SK-N-SH (cell line): ENCODE results near the gene HPCAL4. TPM values are rescaled to one million over a fixed set of nuclear protein-coding genes. Genes with fewer than 3 reads are reported as not detected.

Source experiments
- CTCF ChIA-PET: fragments of 300-600, 350-600 bp; formaldehyde crosslinking; extraction: SDS; loops from one replicate; lab custom pipeline; 2021; lab: Yijun Ruan, JAX
- POLR2A ChIA-PET: fragments of 350-600 bp; sonication (Branson Sonifier 250); formaldehyde crosslinking; extraction: SDS; loops from one replicate; lab custom pipeline; 2020; ENCODE audit warnings: antibody characterized with exemption, inconsistent platforms; lab: Yijun Ruan, JAX
- DNase-seq: peaks from one replicate; pipeline ENCODE4 v3.0.0; 2012
- H2AFZ ChIP-seq: fragments of 200-600 bp; sonication (generic); 2 replicates; pipeline ENCODE4 v1.8.1; 2016; ENCODE audit warnings: antibody characterized with exemption, mild to moderate bottlenecking, low read depth
- H3F3A ChIP-seq: fragments of 200-600 bp; sonication (generic); replicated peaks from 2 replicates; pipeline ENCODE3; 2016; ENCODE audit warnings: antibody characterized with exemption, mild to moderate bottlenecking; ENCODE audit not compliant: insufficient read depth
- H3K27ac ChIP-seq, 2 experiments: fragments of 200-500 bp in 1 of 2; fragments of 200-600 bp in 1 of 2; sonication (Bioruptor generic) in 1 of 2; sonication (generic), shearing (Covaris generic) in 1 of 2; 2 replicates each; pipeline versions ENCODE4 v1.5.1 to v1.6.1; 2014 to 2016; ENCODE audit warnings: low read depth in 2 of 2, inconsistent platforms in 1 of 2, low read length in 1 of 2, mild to moderate bottlenecking in 1 of 2, mixed read lengths in 1 of 2
- H3K27me3 ChIP-seq: fragments of 200-600 bp; sonication (generic), shearing (Covaris generic); 2 replicates; pipeline ENCODE4 v1.6.1; 2016; ENCODE audit warnings: mixed run types; ENCODE audit not compliant: insufficient read depth
- H3K36me3 ChIP-seq, 2 experiments: fragments of 200-500 bp in 1 of 2; fragments of 200-600 bp in 1 of 2; sonication (Bioruptor generic) in 1 of 2; sonication (generic) in 1 of 2; replicated peaks in 1 of 2; 2 replicates each; pipeline versions ENCODE3 to v1.5.1; 2014 to 2016; ENCODE audit warnings: low read length in 1 of 2, mild to moderate bottlenecking in 1 of 2; ENCODE audit not compliant: insufficient read depth in 2 of 2, control insufficient read depth in 1 of 2
- H3K4me1 ChIP-seq, 2 experiments: fragments of 200-500 bp in 1 of 2; fragments of 200-600 bp in 1 of 2; sonication (Bioruptor generic) in 1 of 2; sonication (generic), shearing (Covaris generic) in 1 of 2; 2 replicates each; pipeline versions ENCODE4 v1.5.1 to v1.6.1; 2014 to 2016; ENCODE audit warnings: low read depth in 1 of 2, low read length in 1 of 2, mixed run types in 1 of 2; ENCODE audit not compliant: insufficient read depth in 2 of 2, control insufficient read depth in 1 of 2
- H3K4me2 ChIP-seq: fragments of 200-600 bp; sonication (generic), shearing (Covaris generic); 2 replicates; pipeline ENCODE4 v1.6.1; 2017; ENCODE audit warnings: mixed run types
- H3K4me3 ChIP-seq, 2 experiments: fragments of 200-500 bp in 1 of 2; fragments of 200-600 bp in 1 of 2; sonication (Bioruptor generic) in 1 of 2; sonication (generic), shearing (Covaris generic) in 1 of 2; 2 replicates each; pipeline versions ENCODE4 v1.5.1 to v1.8.1; 2014 to 2016; ENCODE audit warnings: low read depth in 2 of 2, inconsistent platforms in 1 of 2, low read length in 1 of 2, mild to moderate bottlenecking in 1 of 2, mixed read lengths in 1 of 2, moderate library complexity in 1 of 2
- H3K79me2 ChIP-seq: fragments of 200-600 bp; sonication (generic); 2 replicates; pipeline ENCODE4 v1.8.1; 2017; ENCODE audit warnings: mild to moderate bottlenecking; ENCODE audit not compliant: insufficient read depth
- H3K9ac ChIP-seq: fragments of 200-600 bp; sonication (generic); 2 replicates; pipeline ENCODE4 v1.6.1; 2017; ENCODE audit warnings: mixed run types
- H3K9me2 ChIP-seq: fragments of 200-600 bp; sonication (generic); 2 replicates; pipeline ENCODE4 v1.6.1; 2017; ENCODE audit warnings: mixed run types
- H3K9me3 ChIP-seq: fragments of 200-600 bp; sonication (generic); 2 replicates; pipeline ENCODE4 v1.6.1; 2017; ENCODE audit warnings: mixed run types, mild to moderate bottlenecking, moderate library complexity
- H4K20me1 ChIP-seq: fragments of 200-600 bp; sonication (generic); 2 replicates; pipeline ENCODE4 v1.6.1; 2017; ENCODE audit warnings: mild to moderate bottlenecking, mixed run types; ENCODE audit not compliant: insufficient read depth
- CHD2 ChIP-seq: fragments of 150-350 bp; IDR thresholded peaks from 2 replicates; pipeline ENCODE4 v1.6.1; 2018; ENCODE audit warnings: low read length; ENCODE audit not compliant: partially characterized antibody
- EP300 ChIP-seq, 2 experiments: IDR thresholded peaks; 2 replicates each; pipeline versions ENCODE4 v1.4.0 to v1.6.1; 2012; ENCODE audit warnings: borderline replicate concordance in 1 of 2, low read depth in 1 of 2, low read length in 1 of 2
- EZH2phosphoT487 ChIP-seq: fragments of 200-600 bp; sonication (generic); IDR thresholded peaks from 2 replicates; pipeline ENCODE4 v1.6.1; 2017; ENCODE audit warnings: low read depth, mixed run types, mild to moderate bottlenecking, antibody characterized with exemption, moderate library complexity, borderline replicate concordance
- NRF1 ChIP-seq: IDR thresholded peaks from 2 replicates; pipeline ENCODE4 v1.6.1; 2012; ENCODE audit warnings: low read depth, mild to moderate bottlenecking, low read length
- PBX3 ChIP-seq: IDR thresholded peaks from 2 replicates; pipeline ENCODE4; 2012
- TAF1 ChIP-seq: IDR thresholded peaks from 2 replicates; pipeline ENCODE4 v1.6.1; 2012; ENCODE audit warnings: low read depth, mild to moderate bottlenecking, low read length, moderate library complexity, borderline replicate concordance
- USF2 ChIP-seq: fragments of 150-350 bp; IDR thresholded peaks from 2 replicates; pipeline ENCODE4 v1.6.1; 2017; ENCODE audit warnings: antibody characterized with exemption, low read length, low read depth, borderline replicate concordance
- WGBS: methylation state at CpG from one replicate; pipeline ENCODE4 v1.1.6; 2017; ENCODE audit warnings: low lambda C conversion rate; 5-methylcytosine and 5-hydroxymethylcytosine counted together
- polyA plus RNA-seq, 3 experiments: library from polyadenylated mRNA; depleted of rRNA; stranded (reverse); fragments of >200 nt; gene quantifications; 2 replicates each; pipeline ENCODE4 v1.2.3, GENCODE V29; 2012
- TF ChIP-seq, protein P1 (sequence below): fragments of 200-600 bp; sonication (generic); IDR thresholded peaks from 2 replicates; pipeline ENCODE4 v1.6.1; 2017; ENCODE audit warnings: antibody characterized with exemption, mild to moderate bottlenecking, moderate library complexity
- TF ChIP-seq, protein P2 (sequence below): IDR thresholded peaks from 2 replicates; pipeline ENCODE4 v1.4.0; 2012; ENCODE audit warnings: low read depth, borderline replicate concordance

Gene HPCAL4
- polyA plus RNA-seq, 1 of the 3 experiments (the other 2 are of a cell fraction) = 0.15 TPM

DNA sequence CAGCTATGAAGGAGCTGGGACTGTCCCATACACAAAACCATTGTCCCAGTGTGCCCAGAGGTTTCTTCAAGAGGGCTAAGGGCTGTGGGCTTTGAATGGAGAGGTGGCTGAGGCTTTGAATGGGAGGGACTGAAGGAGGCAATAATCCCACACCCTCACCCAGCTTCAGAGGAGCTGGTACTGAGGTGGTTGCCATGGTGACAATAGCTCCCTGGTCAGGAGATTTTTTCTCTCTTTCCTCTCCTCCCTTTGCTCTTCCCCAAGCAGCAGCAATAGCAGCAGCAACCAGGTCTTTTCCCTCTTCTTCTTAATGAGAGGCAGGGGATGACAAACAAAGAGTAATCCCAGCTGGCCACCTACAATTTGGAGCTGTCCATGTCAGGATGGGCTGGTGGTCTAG, 1.6 kb downstream of the HPCAL4 start:
- no peak overlapping the region for H3K4me2 ChIP-seq
- 0 out of 4 replicates have a peak overlapping the region, but pooled peaks of 1 of the 2 experiments have one; percentile 22 for H3K27ac ChIP-seq
- peak; percentile 51 for DNase-seq
- H3F3A ChIP-seq = no peaks in the 10 kb centered on the region
- H3K9ac ChIP-seq = no peak overlapping the region
- no peak overlapping the region for H2AFZ ChIP-seq
- no peaks in the 10 kb centered on the region for H3K79me2 ChIP-seq
- TF ChIP-seq CHD2 = no peak
- no peaks in the 10 kb centered on the region for H4K20me1 ChIP-seq
- no peaks in the 10 kb centered on the region for H3K9me3 ChIP-seq
- no peak overlapping the region for H3K4me3 ChIP-seq
- peaks cover 0 to 32% of the 10 kb centered on the region in 2 experiments; a peak in 2 of 4 replicates for H3K4me1 ChIP-seq
- peaks cover 45% of the 10 kb centered on the region for H3K27me3 ChIP-seq
- POLR2A ChIA-PET = interaction anchor here (0.5 to 1.4 kb wide), 5 partner anchors 9 to 71 kb away, joined by 3 to 7 read pairs (median 4); no protein-coding TSS in a partner anchor
- no peaks in the 10 kb centered on the region for H3K36me3 ChIP-seq
- H3K9me2 ChIP-seq = no peaks in the 10 kb centered on the region
- CTCF ChIA-PET = interaction anchor here (1.9 to 8.0 kb wide), 6 partner anchors 13 to 83 kb away, joined by 7 to 61 read pairs (median 32); partner anchors contain the start of gene NT5C1A

- Histone ChIP-seq H3K4me3 (no peak overlapping the region), H3K9ac (no peak overlapping the region), H3K4me2 (no peak overlapping the region), H4K20me1 (no peaks in the 10 kb centered on the region), H3K79me2 (no peaks in the 10 kb centered on the region), H3K9me3 (no peaks in the 10 kb centered on the region), H3K27ac (0 out of 4 replicates have a peak overlapping the region, but pooled peaks of 1 of the 2 experiments have one; percentile 22), H3K4me1 (peaks cover 0 to 32% of the 10 kb centered on the region in 2 experiments; a peak in 2 of 4 replicates), H3K27me3 (peaks cover 45% of the 10 kb centered on the region), H3F3A (no peaks in the 10 kb centered on the region), H3K9me2 (no peaks in the 10 kb centered on the region), H3K36me3 (no peaks in the 10 kb centered on the region), H2AFZ (no peak overlapping the region)
- DNase-seq = no peak
- CTCF ChIA-PET = interaction anchor here (1.9 to 8.0 kb wide), 6 partner anchors 13 to 83 kb away, joined by 7 to 61 read pairs (median 32); partner anchors contain the start of gene NT5C1A
- 64% methylated on average over 2 of the region's 2 CpGs for WGBS
- POLR2A ChIA-PET = interaction anchor here (1.0 to 1.4 kb wide), 4 partner anchors 9 to 30 kb away, joined by 3 to 7 read pairs (median 4); no protein-coding TSS in a partner anchor
- TF ChIP-seq EP300 (IDR thresholded peaks at IDR 0.05; ENCODE audit: borderline replicate concordance in 1 of 2, low read depth in 1 of 2, low read length in 1 of 2) (no peak), EZH2phosphoT487 (no peak), NRF1 (no peak)
These were observed 2.0 kb downstream of the HPCAL4 start for GRCh38 chr1:39689214-39689613.

- no peaks in the 10 kb centered on the region for H3K9me3 ChIP-seq
- H3K4me2 ChIP-seq = no peak overlapping the region
- H3K9me2 ChIP-seq = no peaks in the 10 kb centered on the region
- H3K9ac ChIP-seq = no peak overlapping the region
- no peaks in the 10 kb centered on the region for H3K79me2 ChIP-seq
- no peak for TF ChIP-seq TAF1
- TF ChIP-seq, protein P1, sequence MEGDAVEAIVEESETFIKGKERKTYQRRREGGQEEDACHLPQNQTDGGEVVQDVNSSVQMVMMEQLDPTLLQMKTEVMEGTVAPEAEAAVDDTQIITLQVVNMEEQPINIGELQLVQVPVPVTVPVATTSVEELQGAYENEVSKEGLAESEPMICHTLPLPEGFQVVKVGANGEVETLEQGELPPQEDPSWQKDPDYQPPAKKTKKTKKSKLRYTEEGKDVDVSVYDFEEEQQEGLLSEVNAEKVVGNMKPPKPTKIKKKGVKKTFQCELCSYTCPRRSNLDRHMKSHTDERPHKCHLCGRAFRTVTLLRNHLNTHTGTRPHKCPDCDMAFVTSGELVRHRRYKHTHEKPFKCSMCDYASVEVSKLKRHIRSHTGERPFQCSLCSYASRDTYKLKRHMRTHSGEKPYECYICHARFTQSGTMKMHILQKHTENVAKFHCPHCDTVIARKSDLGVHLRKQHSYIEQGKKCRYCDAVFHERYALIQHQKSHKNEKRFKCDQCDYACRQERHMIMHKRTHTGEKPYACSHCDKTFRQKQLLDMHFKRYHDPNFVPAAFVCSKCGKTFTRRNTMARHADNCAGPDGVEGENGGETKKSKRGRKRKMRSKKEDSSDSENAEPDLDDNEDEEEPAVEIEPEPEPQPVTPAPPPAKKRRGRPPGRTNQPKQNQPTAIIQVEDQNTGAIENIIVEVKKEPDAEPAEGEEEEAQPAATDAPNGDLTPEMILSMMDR = no peak
- no peak for TF ChIP-seq PBX3
- no peak for TF ChIP-seq USF2
- TF ChIP-seq, protein P2, sequence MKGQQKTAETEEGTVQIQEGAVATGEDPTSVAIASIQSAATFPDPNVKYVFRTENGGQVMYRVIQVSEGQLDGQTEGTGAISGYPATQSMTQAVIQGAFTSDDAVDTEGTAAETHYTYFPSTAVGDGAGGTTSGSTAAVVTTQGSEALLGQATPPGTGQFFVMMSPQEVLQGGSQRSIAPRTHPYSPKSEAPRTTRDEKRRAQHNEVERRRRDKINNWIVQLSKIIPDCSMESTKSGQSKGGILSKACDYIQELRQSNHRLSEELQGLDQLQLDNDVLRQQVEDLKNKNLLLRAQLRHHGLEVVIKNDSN = no peak
- no peak for TF ChIP-seq CHD2
- DNase-seq = no peak
- WGBS = 59% methylated on average over 3 of the region's 3 CpGs
- H3K4me1 ChIP-seq = peaks cover 0 to 32% of the 10 kb centered on the region in 2 experiments; a peak in 2 of 4 replicates
- ChIA-PET POLR2A (interaction anchor here (1.2 to 1.4 kb wide), 3 partner anchors 8 to 30 kb away, joined by 3 to 4 read pairs (median 4); no protein-coding TSS in a partner anchor), CTCF (interaction anchor here (1.9 to 8.0 kb wide), 5 partner anchors 14 to 83 kb away, joined by 7 to 61 read pairs (median 30); partner anchors contain the start of gene NT5C1A)
- no peak overlapping the region for H2AFZ ChIP-seq
- no peaks in the 10 kb centered on the region for H4K20me1 ChIP-seq
- H3K27ac ChIP-seq = no peak overlapping the region
- H3K36me3 ChIP-seq = no peaks in the 10 kb centered on the region
- no peak overlapping the region for H3K4me3 ChIP-seq
- H3F3A ChIP-seq = no peaks in the 10 kb centered on the region
- peaks cover 44% of the 10 kb centered on the region for H3K27me3 ChIP-seq
These were observed 2.5 kb downstream of the HPCAL4 start for GRCh38 chr1:39688706-39689105.
